ENCODE data around the gene MARS2. TPM values are rescaled to one million over a fixed set of nuclear protein-coding genes. Genes with fewer than 3 reads are reported as not detected.
"Not testable (repeated sequence)": the region's sequence is repeated elsewhere in the genome, so short reads cannot be mapped to it uniquely, and the experiment has no call there.

The MARS2 gene
- total and polyA plus RNA-seq, 4 donors, result 1.9 to 7.2 (median 5.6) TPM

GRCh38 chr2:197713271-197713670, 8.1 kb downstream of the MARS2 start:
- Histone ChIP-seq H3K4me3 (no peak overlapping the region), H3K9me3 (ENCODE audit: control insufficient read depth in 4 of 4, insufficient read depth in 3 of 4, low read length in 3 of 4) (no peaks in the 10 kb centered on the region), H3K9ac (ENCODE audit: insufficient read depth in 1 of 2, low read length in 2 of 2) (no peak overlapping the region), H3K27me3 (ENCODE audit: control insufficient read depth in 3 of 3, insufficient read depth in 3 of 3, low read length in 2 of 3) (no peaks in the 10 kb centered on the region), H3K36me3 (ENCODE audit: control insufficient read depth in 4 of 4, insufficient read depth in 4 of 4, low read length in 4 of 4) (peaks cover 0 to 4% (median under 1%) of the 10 kb centered on the region in 4 donors), H3K27ac (ENCODE audit: low read depth in 1 of 2, low read length in 1 of 2) (no peak overlapping the region), H3K4me1 (ENCODE audit: control insufficient read depth in 5 of 5, insufficient read depth in 5 of 5, low read length in 5 of 5) (peaks cover 0 to 8% (median 3%) of the 10 kb centered on the region in 5 donors)
- TF ChIP-seq, protein P1, sequence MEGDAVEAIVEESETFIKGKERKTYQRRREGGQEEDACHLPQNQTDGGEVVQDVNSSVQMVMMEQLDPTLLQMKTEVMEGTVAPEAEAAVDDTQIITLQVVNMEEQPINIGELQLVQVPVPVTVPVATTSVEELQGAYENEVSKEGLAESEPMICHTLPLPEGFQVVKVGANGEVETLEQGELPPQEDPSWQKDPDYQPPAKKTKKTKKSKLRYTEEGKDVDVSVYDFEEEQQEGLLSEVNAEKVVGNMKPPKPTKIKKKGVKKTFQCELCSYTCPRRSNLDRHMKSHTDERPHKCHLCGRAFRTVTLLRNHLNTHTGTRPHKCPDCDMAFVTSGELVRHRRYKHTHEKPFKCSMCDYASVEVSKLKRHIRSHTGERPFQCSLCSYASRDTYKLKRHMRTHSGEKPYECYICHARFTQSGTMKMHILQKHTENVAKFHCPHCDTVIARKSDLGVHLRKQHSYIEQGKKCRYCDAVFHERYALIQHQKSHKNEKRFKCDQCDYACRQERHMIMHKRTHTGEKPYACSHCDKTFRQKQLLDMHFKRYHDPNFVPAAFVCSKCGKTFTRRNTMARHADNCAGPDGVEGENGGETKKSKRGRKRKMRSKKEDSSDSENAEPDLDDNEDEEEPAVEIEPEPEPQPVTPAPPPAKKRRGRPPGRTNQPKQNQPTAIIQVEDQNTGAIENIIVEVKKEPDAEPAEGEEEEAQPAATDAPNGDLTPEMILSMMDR (IDR thresholded peaks at IDR 0.05; ENCODE audit: control extremely low read depth, extremely low read depth), result no peak
- no peak for ATAC-seq (ENCODE audit: insufficient read depth, low FRiP score)
- DNase-seq, result no peak
- 91 to 96% methylated on average over 3 of the region's 3 CpGs for WGBS, 2 donors

DNA sequence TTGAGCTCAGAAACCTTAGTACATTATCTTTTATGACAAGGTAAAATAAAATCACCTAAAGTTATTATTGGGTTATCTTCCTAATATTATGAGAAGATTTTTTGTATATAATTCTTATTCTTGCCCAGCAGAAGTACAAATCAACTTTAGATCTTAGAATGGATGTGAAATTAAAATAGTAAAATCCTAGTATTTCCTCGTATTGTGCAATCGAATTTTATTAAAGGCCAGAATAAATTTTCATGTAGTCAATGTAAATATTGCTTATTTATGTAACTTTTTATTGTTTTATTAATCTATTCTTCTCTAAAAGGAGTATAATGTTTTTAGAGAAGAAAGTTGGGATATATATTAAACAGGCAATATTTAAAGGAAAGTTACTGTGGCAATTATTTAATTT, 12.7 kb downstream of the MARS2 start:
- Histone ChIP-seq H3K36me3 (ENCODE audit: control insufficient read depth in 4 of 4, insufficient read depth in 4 of 4, low read length in 4 of 4) (no peaks in the 10 kb centered on the region), H3K27me3 (ENCODE audit: control insufficient read depth in 3 of 3, insufficient read depth in 3 of 3, low read length in 2 of 3) (no peaks in the 10 kb centered on the region), H3K9me3 (ENCODE audit: control insufficient read depth in 4 of 4, insufficient read depth in 3 of 4, low read length in 3 of 4) (no peaks in the 10 kb centered on the region), H3K4me1 (ENCODE audit: control insufficient read depth in 5 of 5, insufficient read depth in 5 of 5, low read length in 5 of 5) (no peaks in the 10 kb centered on the region), H3K27ac (ENCODE audit: low read depth in 1 of 2, low read length in 1 of 2) (no peak overlapping the region), H3K4me3 (no peak overlapping the region), H3K9ac (ENCODE audit: insufficient read depth in 1 of 2, low read length in 2 of 2) (no peak overlapping the region)
- WGBS, 2 donors, result 92 to 97% methylated on average over 2 of the region's 2 CpGs
- DNase-seq (no peak), ATAC-seq (ENCODE audit: insufficient read depth, low FRiP score) (no peak)
- TF ChIP-seq, protein P1 (IDR thresholded peaks at IDR 0.05; ENCODE audit: control extremely low read depth, extremely low read depth), result no peak

- no peaks in the 10 kb centered on the region for H3K4me1 ChIP-seq (ENCODE audit: control insufficient read depth in 5 of 5, insufficient read depth in 5 of 5, low read length in 5 of 5)
- H3K36me3 ChIP-seq (ENCODE audit: control insufficient read depth in 4 of 4, insufficient read depth in 4 of 4, low read length in 4 of 4), result no peaks in the 10 kb centered on the region
- ATAC-seq (ENCODE audit: insufficient read depth, low FRiP score), result no peak
- H3K27me3 ChIP-seq (ENCODE audit: control insufficient read depth in 3 of 3, insufficient read depth in 3 of 3, low read length in 2 of 3), result no peaks in the 10 kb centered on the region
- no peaks in the 10 kb centered on the region for H3K9me3 ChIP-seq (ENCODE audit: control insufficient read depth in 4 of 4, insufficient read depth in 3 of 4, low read length in 3 of 4)
- no peak overlapping the region for H3K4me3 ChIP-seq
- no peak overlapping the region for H3K9ac ChIP-seq (ENCODE audit: insufficient read depth in 1 of 2, low read length in 2 of 2)
- no peak for DNase-seq
- TF ChIP-seq, protein P1 (IDR thresholded peaks at IDR 0.05; ENCODE audit: control extremely low read depth, extremely low read depth), result no peak
- no peak overlapping the region for H3K27ac ChIP-seq (ENCODE audit: low read depth in 1 of 2, low read length in 1 of 2)
Measured at GRCh38 chr2:197727011-197727410, 21.8 kb downstream of the MARS2 start.

DNA sequence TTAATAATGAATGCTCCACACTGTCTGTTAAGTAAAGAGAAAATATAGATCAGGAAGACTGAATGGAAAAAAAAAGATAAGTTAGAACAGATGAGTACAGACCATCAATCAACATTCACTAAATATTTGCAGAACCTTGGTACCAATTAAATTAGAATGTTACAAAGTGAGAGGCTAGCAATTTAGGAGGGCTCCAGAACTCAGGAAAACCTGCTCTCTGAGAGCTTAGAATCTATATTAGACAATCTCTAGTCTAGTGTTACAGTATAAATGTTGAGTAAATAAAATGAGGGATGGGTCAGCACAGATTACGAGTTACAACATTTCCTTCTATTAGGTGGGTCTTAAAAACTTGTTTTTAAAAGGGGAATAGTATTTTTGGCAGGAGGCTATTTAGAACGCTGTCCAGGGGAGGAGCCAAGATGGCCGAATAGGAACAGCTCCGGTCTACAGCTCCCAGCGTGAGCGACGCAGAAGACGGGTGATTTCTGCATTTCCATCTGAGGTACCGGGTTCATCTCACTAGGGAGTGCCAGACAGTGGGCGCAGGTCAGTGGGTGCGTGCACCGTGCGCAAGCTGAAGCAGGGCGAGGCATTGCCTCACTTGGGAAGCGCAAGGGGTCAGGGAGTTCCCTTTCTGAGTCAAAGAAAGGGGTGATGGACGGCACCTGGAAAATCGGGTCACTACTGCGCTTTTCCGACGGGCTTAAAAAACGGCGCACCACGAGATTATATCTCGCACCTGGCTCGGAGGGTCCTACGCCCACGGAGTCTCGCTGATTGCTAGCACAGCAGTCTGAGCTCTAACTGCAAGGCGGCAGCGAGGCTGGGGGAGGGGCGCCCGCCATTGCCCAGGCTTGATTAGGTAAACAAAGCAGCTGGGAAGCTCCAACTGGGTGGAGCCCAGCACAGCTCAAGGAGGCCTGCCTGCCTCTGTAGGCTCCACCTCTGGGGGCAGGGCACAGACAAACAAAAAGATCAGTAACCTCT, 23.7 kb downstream of the MARS2 start:
- WGBS, 2 donors, result 88 to 96% methylated on average over 29 to 31 of the region's 32 CpGs
- H3K4me1 ChIP-seq (ENCODE audit: control insufficient read depth in 5 of 5, insufficient read depth in 5 of 5, low read length in 5 of 5); H3K27ac ChIP-seq (ENCODE audit: low read depth in 1 of 2, low read length in 1 of 2); H3K9ac ChIP-seq (ENCODE audit: insufficient read depth in 1 of 2, low read length in 2 of 2); DNase-seq; H3K27me3 ChIP-seq (ENCODE audit: control insufficient read depth in 3 of 3, insufficient read depth in 3 of 3, low read length in 2 of 3); H3K9me3 ChIP-seq (ENCODE audit: control insufficient read depth in 4 of 4, insufficient read depth in 3 of 4, low read length in 3 of 4); H3K4me3 ChIP-seq; ATAC-seq (ENCODE audit: insufficient read depth, low FRiP score); H3K36me3 ChIP-seq (ENCODE audit: control insufficient read depth in 4 of 4, insufficient read depth in 4 of 4, low read length in 4 of 4): not testable (repeated sequence)
